Neuronal stem cell (in vitro differentiated cells): ENCODE data around the gene IGSF21.

Experiments used
- DNase-seq: peaks from one replicate; pipeline ENCODE4 v3.0.0-alpha.2; 2013; ENCODE audit warnings: low spot score
- H2AFZ ChIP-seq: one replicate; pipeline ENCODE4 v1.6.1; 2013; ENCODE audit warnings: mild to moderate bottlenecking, low read length, inconsistent platforms
- H2AK5ac ChIP-seq: 2 replicates; pipeline ENCODE4 v1.6.1; 2013; ENCODE audit warnings: low read depth, mild to moderate bottlenecking, inconsistent platforms, low read length, moderate library complexity, mixed read lengths
- H2BK120ac ChIP-seq: 2 replicates; pipeline ENCODE4 v1.6.1; 2013; ENCODE audit warnings: low read depth, mild to moderate bottlenecking, inconsistent platforms, low read length, moderate library complexity, mixed read lengths
- H2BK12ac ChIP-seq: one replicate; pipeline ENCODE4 v1.6.1; 2013; ENCODE audit warnings: low read length, inconsistent platforms
- H2BK15ac ChIP-seq: 2 replicates; pipeline ENCODE4 v1.6.1; 2013; ENCODE audit warnings: mild to moderate bottlenecking, low read length, inconsistent platforms, mixed read lengths
- H2BK5ac ChIP-seq: one replicate; pipeline ENCODE4 v1.6.1; 2013; ENCODE audit warnings: inconsistent platforms, mild to moderate bottlenecking, low read length, moderate library complexity
- H3K14ac ChIP-seq: one replicate; pipeline ENCODE4 v1.6.1; 2013; ENCODE audit warnings: low read length, inconsistent platforms
- H3K18ac ChIP-seq: 2 replicates; pipeline ENCODE4 v1.6.1; 2013; ENCODE audit warnings: low read length, inconsistent platforms
- H3K23ac ChIP-seq: 2 replicates; pipeline ENCODE4 v1.6.1; 2013; ENCODE audit warnings: low read depth, mild to moderate bottlenecking, mixed read lengths, low read length, inconsistent platforms; ENCODE audit not compliant: poor library complexity
- H3K27ac ChIP-seq: replicated peaks from 3 replicates; pipeline ENCODE4 v1.5.1; 2013; ENCODE audit warnings: low read length, inconsistent platforms
- H3K27me3 ChIP-seq, 3 experiments: 2 replicates each; pipeline ENCODE4 v1.6.1; 2013; ENCODE audit warnings: low read length in 3 of 3, mild to moderate bottlenecking in 2 of 3, inconsistent platforms in 1 of 3, low read depth in 1 of 3, mixed read lengths in 1 of 3, moderate library complexity in 1 of 3; ENCODE audit not compliant: control insufficient read depth in 3 of 3, insufficient read depth in 3 of 3
- H3K36me3 ChIP-seq, 2 donors: replicated peaks in 1 of 2; 2 replicates each; pipeline ENCODE4 v1.6.1; 2013; ENCODE audit warnings: low read length in 2 of 2; ENCODE audit not compliant: control insufficient read depth in 2 of 2, insufficient read depth in 2 of 2
- H3K4ac ChIP-seq: 2 replicates; pipeline ENCODE4 v1.6.1; 2013; ENCODE audit warnings: inconsistent platforms, mild to moderate bottlenecking, low read length, moderate library complexity
- H3K4me1 ChIP-seq, 2 donors: 1 replicate in 1 of 2; 2 replicates in 1 of 2; pipeline ENCODE4 v1.6.1; 2013; ENCODE audit warnings: low read length in 2 of 2, low read depth in 1 of 2; ENCODE audit not compliant: control insufficient read depth in 2 of 2, insufficient read depth in 1 of 2
- H3K4me2 ChIP-seq: one replicate; pipeline ENCODE4 v1.6.1; 2013; ENCODE audit warnings: mild to moderate bottlenecking, low read length, inconsistent platforms; ENCODE audit not compliant: insufficient read depth, poor library complexity, severe bottlenecking
- H3K4me3 ChIP-seq, 2 donors: 2 replicates each; pipeline ENCODE4 v1.5.1; 2013; ENCODE audit warnings: low read length in 2 of 2, mild to moderate bottlenecking in 2 of 2, inconsistent platforms in 1 of 2, moderate library complexity in 1 of 2
- H3K79me1 ChIP-seq: one replicate; pipeline ENCODE4 v1.6.1; 2013; ENCODE audit warnings: low read depth, mild to moderate bottlenecking, inconsistent platforms, low read length, moderate library complexity
- H3K9ac ChIP-seq: one replicate; pipeline ENCODE4 v1.6.1; 2013; ENCODE audit warnings: mild to moderate bottlenecking, low read depth, low read length, inconsistent platforms; ENCODE audit not compliant: poor library complexity
- H3K9me3 ChIP-seq, 2 donors: replicated peaks in 1 of 2; 2 replicates each; pipeline versions ENCODE3 to v1.6.1; 2013; ENCODE audit warnings: low read length in 2 of 2, mild to moderate bottlenecking in 2 of 2, inconsistent platforms in 1 of 2, low read depth in 1 of 2, mixed read lengths in 1 of 2, moderate library complexity in 1 of 2; ENCODE audit not compliant: control insufficient read depth in 2 of 2, insufficient read depth in 1 of 2
- H4K8ac ChIP-seq: one replicate; pipeline ENCODE4 v1.6.1; 2013; ENCODE audit warnings: low read depth, mild to moderate bottlenecking, inconsistent platforms, low read length, moderate library complexity
- H4K91ac ChIP-seq: one replicate; pipeline ENCODE4 v1.6.1; 2013; ENCODE audit warnings: low read length, low read depth, mild to moderate bottlenecking, inconsistent platforms; ENCODE audit not compliant: poor library complexity
- WGBS, 2 donors: extraction: QIAGEN DNeasy Blood & Tissue Kit; methylation state at CpG; one replicate each; pipeline ENCODE4 v1.1.7; 2013; ENCODE audit warnings: missing lambda C conversion rate in 2 of 2, mixed read lengths in 1 of 2; ENCODE audit not compliant: insufficient read length in 2 of 2, insufficient replicate concordance in 1 of 2; ENCODE audit errors: extremely low coverage in 2 of 2; 5-methylcytosine and 5-hydroxymethylcytosine counted together

The IGSF21 gene

GRCh38 chr1:18325136-18325535, 217.5 kb downstream of the IGSF21 start:
- no CpG with 5 or more reads among the region's 7 CpGs for WGBS, 2 donors
- Histone ChIP-seq H2BK5ac (no peak overlapping the region), H3K27me3 (no peaks in the 10 kb centered on the region), H2AK5ac (no peak overlapping the region), H4K8ac (no peak overlapping the region), H4K91ac (no peak overlapping the region), H3K4ac (no peak overlapping the region), H3K23ac (no peak overlapping the region), H3K4me3 (no peak overlapping the region), H2BK15ac (no peak overlapping the region), H2AFZ (no peak overlapping the region), H2BK12ac (no peak overlapping the region), H3K36me3 (no peaks in the 10 kb centered on the region), H3K4me1 (no peaks in the 10 kb centered on the region), H3K18ac (no peak overlapping the region), H3K27ac (no peak overlapping the region), H2BK120ac (no peak overlapping the region), H3K9me3 (no peaks in the 10 kb centered on the region), H3K9ac (no peak overlapping the region), H3K4me2 (no peak overlapping the region), H3K79me1 (peaks cover 2% of the 10 kb centered on the region), H3K14ac (no peak overlapping the region)
- no peak for DNase-seq

DNA sequence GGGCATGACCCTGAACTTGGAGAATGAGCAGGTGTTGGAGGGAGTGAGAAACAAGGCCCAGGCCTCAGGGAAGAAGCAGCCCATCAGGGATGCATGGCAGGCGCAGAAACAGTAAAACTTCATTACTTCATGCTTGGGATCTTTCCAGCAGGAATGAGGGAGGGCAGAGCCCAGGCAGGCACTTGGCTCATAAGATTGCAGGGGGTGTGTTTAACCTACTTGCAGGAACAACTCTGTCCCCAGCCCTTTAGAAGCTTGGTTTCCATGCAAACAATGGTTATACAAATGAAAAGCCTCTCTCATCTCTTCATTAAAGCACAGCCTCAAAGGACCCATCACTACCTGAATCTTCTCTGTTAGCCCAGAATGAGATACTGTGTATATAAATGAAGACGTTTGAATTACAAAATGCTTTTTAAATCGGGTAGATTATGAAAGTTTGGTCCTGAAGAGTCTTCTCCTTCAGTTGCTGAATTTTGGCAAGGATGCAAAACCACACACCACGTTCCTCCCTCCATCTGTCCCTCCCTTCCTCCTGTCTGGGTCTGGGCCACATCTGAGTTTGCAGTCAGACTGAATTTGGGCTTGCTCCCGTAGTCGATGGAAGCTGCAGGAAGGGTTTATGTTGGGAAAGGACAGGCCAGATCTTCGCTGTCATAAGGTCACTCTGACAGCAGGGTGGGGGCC, 218.8 kb downstream of the IGSF21 start:
- Histone ChIP-seq H2AFZ (no peak overlapping the region), H3K4ac (no peak overlapping the region), H3K4me2 (no peak overlapping the region), H4K8ac (no peak overlapping the region), H3K9me3 (no peaks in the 10 kb centered on the region), H2BK120ac (no peak overlapping the region), H3K79me1 (peaks cover 2% of the 10 kb centered on the region), H3K4me3 (no peak overlapping the region), H3K18ac (no peak overlapping the region), H4K91ac (no peak overlapping the region), H2BK5ac (no peak overlapping the region), H2BK15ac (no peak overlapping the region), H3K9ac (no peak overlapping the region), H3K27me3 (no peaks in the 10 kb centered on the region), H3K36me3 (no peaks in the 10 kb centered on the region), H3K23ac (no peak overlapping the region), H3K4me1 (no peaks in the 10 kb centered on the region), H3K14ac (no peak overlapping the region), H3K27ac (no peak overlapping the region), H2AK5ac (no peak overlapping the region), H2BK12ac (no peak overlapping the region)
- no CpG with 5 or more reads among the region's 7 CpGs for WGBS, 2 donors
- DNase-seq, result no peak

- Histone ChIP-seq H3K14ac (no peak overlapping the region), H3K18ac (no peak overlapping the region), H2AK5ac (no peak overlapping the region), H3K4me1 (peaks cover 0 to 1% of the 10 kb centered on the region in 2 donors), H3K9ac (no peak overlapping the region), H3K4ac (no peak overlapping the region), H3K79me1 (peaks cover 2% of the 10 kb centered on the region), H2BK120ac (no peak overlapping the region), H3K4me2 (no peak overlapping the region), H3K23ac (no peak overlapping the region), H2BK5ac (no peak overlapping the region), H2BK15ac (no peak overlapping the region), H2AFZ (no peak overlapping the region), H4K8ac (no peak overlapping the region), H3K4me3 (no peak overlapping the region), H3K36me3 (no peaks in the 10 kb centered on the region), H3K9me3 (no peaks in the 10 kb centered on the region), H3K27me3 (no peaks in the 10 kb centered on the region), H2BK12ac (no peak overlapping the region), H3K27ac (no peak overlapping the region), H4K91ac (no peak overlapping the region)
- no CpG with 5 or more reads among the region's 2 CpGs for WGBS, 2 donors
- no peak for DNase-seq
Measured at GRCh38 chr1:18327650-18328049, 220.1 kb downstream of the IGSF21 start.

DNA sequence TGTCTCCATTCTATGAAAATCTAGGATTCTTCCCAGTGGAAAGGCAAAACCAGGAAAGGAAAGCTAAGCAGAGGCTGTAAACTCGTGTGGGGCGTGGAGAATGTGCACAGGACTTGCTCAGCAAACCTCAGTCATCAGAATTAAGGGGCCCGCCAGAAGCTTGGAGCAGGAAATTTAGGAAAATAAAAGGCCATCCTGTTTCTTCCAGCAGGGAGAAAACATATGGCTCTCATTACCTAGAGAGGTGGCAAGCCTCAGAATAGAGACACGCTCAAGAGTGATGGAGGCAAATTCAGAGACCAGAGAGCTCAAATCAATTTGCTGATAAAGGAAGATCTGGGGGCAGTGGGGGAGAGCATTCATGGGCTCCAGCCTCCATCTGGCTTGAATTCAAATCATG, 221.2 kb downstream of the IGSF21 start:
- Histone ChIP-seq H3K79me1 (peaks cover 2% of the 10 kb centered on the region), H2AFZ (no peak overlapping the region), H3K9me3 (no peaks in the 10 kb centered on the region), H4K91ac (no peak overlapping the region), H3K4me1 (peaks cover 0 to 8% of the 10 kb centered on the region in 2 donors), H2BK5ac (no peak overlapping the region), H3K4ac (no peak overlapping the region), H2BK12ac (no peak overlapping the region), H3K4me3 (no peak overlapping the region), H2BK120ac (no peak overlapping the region), H3K9ac (no peak overlapping the region), H2BK15ac (no peak overlapping the region), H3K14ac (no peak overlapping the region), H2AK5ac (no peak overlapping the region), H4K8ac (no peak overlapping the region), H3K4me2 (no peak overlapping the region), H3K27ac (no peak overlapping the region), H3K23ac (no peak overlapping the region), H3K36me3 (no peaks in the 10 kb centered on the region), H3K18ac (no peak overlapping the region), H3K27me3 (no peaks in the 10 kb centered on the region)
- WGBS, 2 donors, result no CpG with 5 or more reads among the region's 4 CpGs
- no peak for DNase-seq
